ENCODE measurements around the gene NDUFAF3.
"Not testable (repeated sequence)": the region's sequence is repeated elsewhere in the genome, so short reads cannot be mapped to it uniquely, and the experiment has no call there.

Gene NDUFAF3

DNA sequence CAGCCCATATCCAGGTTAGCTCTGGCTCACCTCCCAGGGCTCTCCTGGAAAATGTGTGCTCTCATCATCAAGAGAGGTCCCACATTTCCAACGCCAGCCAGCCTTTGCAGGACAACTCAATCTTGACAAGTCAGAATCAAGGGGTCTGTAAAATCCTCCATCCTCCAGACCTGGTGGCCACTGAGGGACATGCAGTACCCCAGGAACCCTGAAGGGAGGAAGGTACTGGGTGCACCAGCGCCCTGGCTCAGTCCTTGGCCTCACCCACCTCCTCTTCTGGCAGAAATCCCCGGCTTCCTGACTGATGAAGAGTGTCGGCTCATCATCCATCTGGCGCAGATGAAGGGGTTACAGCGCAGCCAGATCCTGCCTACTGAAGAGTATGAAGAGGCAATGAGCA lies 20.8 kb upstream of the NDUFAF3 start:
- DNase-seq = no peak

DNA sequence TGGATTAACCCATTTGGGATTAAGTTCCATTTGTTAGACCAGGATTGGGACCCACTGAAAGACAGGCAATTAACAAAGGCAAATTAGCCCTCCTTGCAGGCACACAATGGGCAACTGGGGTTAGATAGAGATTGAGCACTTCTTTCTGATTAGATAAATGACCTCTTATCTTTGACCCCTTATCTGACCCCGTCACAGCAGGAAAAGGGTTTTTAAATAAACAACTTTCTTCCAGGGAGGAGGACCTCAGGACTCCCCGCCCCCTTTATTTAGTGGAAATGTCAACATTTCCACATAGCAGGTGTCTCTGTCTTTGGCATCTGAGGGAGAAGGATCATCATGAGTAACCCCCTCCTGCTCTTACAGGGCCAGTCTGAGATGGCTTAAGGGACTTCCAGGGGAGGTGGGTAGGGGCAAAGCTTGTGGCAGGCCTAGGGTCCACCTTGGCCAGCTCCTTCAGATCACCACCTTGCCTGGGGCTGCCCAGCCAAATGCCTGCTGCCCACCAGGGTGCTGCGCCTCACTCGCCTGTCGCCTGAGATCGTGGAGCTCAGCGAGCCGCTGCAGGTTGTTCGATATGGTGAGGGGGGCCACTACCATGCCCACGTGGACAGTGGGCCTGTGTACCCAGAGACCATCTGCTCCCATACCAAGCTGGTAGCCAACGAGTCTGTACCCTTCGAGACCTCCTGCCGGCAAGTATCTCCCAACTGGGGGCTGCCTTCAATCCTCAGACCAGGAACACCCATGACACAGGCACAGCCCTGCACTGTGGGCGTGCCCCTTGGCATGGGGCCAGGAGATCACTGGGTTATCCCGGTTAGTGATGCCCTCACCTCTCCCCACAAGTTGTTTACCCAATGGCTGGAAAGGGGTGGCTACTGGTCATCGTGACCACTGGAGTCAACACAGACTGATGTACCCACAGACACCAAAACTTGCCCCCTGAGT lies 17.3 kb upstream of the NDUFAF3 start:
- DNase-seq = no peak

DNA sequence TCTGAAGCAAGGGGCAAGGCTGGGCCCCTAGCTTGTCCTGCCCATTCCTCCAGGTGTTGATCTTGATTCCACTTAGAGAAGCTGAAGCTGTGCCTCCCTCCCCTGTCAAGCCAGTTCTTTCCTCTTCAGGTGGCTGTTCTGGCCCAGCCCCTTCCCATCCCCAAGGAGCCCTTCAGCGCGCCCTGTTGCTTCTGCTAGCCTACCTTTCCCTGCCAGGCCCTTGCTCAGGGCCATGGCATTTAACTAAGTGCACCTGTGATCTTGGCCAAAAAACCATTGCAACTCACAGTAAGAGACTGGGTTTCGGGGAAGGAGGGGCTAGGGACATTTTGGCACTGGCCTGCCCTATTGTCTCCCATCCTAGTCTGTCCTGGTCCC lies 16.6 kb upstream of the NDUFAF3 start:
- DNase-seq = no peak

DNA sequence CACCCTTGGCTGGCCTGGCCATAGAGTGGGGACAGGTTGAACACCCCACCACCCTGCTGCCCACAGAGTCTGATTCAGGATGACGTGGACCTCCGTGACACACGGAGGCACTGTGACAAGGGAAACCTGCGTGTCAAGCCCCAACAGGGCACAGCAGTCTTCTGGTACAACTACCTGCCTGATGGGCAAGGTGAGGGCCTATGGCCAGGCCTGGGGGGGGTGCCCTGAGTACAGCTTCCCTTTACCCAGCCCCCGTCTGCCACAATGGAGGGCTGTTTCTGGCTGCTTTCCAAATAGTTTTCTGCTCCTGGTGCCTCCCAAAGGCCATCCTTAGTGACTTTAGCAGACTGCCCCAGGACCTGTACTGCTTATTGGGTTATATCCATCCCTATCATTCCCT lies 15.9 kb upstream of the NDUFAF3 start:
- DNase-seq = no peak

DNA sequence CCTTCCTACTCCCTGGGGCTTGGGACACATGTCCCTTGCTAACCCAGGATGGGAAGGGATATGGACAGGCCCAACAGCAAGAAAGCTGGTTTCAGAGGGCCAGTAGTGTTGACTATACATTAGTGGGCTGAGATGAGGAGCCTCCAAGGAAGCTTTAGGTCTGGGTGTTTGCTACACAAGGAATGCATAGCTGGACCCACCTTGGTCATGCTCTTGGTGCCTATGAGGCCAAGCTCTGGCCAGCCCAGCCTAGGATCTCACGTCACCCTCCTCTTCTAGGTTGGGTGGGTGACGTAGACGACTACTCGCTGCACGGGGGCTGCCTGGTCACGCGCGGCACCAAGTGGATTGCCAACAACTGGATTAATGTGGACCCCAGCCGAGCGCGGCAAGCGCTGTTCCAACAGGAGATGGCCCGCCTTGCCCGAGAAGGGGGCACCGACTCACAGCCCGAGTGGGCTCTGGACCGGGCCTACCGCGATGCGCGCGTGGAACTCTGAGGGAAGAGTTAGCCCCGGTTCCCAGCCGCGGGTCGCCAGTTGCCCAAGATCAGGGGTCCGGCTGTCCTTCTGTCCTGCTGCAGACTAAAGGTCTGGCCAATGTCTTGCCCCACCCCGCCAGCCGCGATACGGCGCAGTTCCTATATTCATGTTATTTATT lies 15.4 kb upstream of the NDUFAF3 start:
- no peak for DNase-seq

DNA sequence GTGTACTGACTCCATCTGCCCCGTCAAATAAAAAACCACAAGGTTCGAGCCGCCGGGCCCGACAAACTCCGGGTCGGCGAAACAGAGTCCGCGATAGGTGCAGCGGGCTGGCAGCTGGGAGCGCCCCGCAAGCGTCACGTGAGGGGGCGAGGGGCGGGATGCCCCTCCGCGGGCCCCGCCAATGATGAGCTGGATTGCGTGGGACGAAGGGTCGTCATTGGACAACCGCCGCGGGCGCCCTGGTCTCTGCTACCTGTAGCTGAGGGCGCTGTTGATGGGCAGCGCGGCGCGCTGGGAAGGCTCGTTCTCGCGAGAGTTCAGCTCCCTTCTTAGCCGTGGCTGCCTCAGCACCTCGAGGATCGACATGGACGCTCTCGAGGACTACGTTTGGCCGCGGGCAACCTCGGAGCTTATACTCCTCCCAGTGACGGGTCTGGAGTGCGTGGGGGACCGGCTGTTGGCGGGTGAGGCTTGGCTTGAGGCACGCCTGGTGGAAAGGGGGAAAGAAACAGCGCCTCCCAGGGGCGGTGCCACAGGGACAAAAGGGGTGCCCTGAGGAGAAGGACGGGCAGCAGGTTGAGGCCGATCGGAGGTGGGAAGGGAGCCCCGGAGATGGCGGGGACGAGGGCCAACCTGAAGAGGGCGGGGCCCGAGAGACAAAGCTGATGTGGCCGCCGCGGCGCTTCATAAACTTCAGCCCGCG lies 14.7 kb upstream of the NDUFAF3 start, which contains the start of gene WDR6:
Gene WDR6, plus strand, starts transcription at position 324 of the 703 bp plus-strand sequence. Its CDS starts 41 bp downstream, at position 365.
- peak; percentile 92 for DNase-seq

DNA sequence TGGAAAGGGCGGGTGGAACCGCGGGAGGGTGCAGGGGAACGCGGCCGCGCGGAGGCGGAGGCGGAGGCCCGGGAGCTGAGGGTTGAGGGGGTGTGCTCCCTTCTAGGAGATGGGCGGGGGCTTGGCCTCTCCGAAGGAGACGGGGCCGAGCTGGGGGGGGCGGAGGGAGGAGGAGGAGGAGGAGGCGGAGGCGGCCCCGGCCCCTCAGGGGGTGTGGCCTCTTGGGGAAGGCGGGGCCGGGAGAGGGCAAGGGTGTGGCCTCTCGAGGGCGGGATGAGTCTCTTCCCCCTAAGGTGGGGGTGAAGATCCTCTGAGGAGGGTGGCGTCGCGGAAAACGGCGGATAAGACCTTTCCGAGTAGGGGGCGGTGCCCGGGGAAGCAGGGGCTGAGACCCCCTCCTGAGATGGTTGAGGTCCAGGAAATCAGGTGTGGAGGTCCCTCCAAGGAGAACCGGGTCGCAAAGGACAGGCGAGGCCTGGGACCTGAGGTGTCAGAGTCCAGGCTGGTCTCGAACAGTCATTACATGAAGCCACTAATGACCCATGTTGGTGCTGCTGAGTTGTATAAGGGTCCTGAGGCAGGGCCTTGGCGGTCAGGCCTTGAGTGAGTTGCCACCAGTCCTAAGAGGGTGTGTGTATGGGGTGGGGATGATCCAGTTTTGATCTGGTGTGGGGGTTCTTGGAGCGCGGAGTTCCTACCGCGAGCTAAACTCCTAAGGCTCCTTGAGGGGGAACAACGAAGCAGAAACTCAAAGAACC lies 14.0 kb upstream of the NDUFAF3 start:
- DNase-seq = peak; percentile 63

DNA sequence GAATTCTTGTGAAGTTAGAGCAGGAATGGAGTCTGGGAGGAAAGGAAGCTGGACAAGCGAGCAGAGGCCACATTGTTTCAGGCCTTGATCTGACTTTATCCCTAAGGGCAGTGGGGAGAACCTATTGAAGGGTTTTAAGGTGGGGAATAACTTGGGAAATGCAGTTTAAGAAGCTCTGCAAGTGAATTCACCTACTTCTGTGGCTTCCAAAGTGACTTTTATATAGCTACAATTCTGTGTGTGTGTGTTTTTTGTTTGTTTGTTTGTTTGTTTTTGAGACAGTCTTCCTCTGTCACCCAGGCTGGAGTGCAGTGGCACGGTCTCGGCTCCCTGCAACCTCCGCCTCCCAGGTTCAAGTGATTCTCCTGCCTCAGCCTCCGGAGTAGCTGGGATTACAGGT lies 13.3 kb upstream of the NDUFAF3 start:
- DNase-seq = not testable (repeated sequence)

DNA sequence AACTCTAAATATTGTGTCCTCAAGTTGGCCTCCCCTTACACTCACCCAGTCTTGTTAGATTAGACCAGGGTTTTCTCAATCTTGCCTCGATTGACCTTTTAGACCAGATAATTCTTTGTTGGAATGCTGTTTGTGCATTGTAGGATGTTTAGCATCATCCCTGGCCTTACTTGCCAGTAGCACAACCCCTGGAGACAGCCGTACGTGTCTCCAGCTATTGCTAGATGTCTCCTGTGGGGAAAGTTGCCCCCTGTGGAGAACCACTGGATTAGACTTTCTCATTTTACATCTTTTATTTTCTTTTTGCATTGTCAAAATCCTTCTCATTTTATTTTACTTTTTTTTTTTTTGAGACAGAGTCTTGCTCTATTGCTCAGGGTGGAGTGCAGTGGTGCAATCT lies 12.5 kb upstream of the NDUFAF3 start:
- DNase-seq = no peak

DNA sequence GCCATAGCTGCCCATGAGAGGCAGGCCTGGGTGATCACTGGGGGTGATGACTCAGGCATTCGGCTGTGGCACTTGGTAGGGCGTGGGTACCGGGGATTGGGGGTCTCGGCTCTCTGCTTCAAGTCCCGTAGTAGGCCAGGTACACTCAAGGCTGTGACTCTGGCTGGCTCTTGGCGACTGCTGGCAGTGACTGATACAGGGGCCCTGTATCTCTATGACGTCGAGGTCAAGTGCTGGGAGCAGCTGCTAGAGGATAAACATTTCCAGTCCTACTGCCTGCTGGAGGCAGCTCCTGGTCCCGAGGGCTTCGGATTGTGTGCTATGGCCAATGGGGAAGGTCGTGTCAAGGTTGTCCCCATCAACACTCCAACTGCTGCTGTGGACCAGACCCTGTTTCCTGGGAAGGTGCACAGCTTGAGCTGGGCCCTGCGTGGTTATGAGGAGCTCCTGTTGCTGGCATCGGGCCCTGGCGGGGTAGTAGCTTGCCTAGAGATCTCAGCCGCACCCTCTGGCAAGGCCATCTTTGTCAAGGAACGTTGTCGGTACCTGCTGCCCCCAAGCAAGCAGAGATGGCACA lies 9.4 kb upstream of the NDUFAF3 start:
- DNase-seq = no peak

DNA sequence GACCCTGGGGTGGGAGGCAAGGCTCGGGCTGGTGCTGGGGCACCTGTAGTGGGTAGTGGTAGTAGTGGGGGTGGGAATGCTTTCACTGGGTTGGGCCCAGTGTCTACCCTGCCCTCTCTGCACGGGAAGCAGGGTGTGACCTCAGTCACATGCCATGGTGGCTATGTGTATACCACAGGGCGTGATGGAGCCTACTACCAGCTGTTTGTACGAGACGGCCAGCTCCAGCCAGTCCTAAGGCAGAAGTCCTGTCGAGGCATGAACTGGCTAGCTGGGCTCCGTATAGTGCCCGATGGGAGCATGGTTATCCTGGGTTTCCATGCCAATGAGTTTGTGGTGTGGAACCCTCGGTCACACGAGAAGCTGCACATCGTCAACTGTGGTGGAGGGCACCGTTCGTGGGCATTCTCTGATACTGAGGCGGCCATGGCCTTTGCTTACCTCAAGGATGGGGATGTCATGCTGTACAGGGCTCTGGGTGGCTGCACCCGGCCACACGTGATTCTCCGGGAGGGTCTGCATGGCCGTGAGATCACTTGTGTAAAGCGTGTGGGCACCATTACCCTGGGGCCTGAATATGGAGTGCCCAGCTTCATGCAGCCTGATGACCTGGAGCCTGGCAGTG lies 8.7 kb upstream of the NDUFAF3 start:
- no peak for DNase-seq

DNA sequence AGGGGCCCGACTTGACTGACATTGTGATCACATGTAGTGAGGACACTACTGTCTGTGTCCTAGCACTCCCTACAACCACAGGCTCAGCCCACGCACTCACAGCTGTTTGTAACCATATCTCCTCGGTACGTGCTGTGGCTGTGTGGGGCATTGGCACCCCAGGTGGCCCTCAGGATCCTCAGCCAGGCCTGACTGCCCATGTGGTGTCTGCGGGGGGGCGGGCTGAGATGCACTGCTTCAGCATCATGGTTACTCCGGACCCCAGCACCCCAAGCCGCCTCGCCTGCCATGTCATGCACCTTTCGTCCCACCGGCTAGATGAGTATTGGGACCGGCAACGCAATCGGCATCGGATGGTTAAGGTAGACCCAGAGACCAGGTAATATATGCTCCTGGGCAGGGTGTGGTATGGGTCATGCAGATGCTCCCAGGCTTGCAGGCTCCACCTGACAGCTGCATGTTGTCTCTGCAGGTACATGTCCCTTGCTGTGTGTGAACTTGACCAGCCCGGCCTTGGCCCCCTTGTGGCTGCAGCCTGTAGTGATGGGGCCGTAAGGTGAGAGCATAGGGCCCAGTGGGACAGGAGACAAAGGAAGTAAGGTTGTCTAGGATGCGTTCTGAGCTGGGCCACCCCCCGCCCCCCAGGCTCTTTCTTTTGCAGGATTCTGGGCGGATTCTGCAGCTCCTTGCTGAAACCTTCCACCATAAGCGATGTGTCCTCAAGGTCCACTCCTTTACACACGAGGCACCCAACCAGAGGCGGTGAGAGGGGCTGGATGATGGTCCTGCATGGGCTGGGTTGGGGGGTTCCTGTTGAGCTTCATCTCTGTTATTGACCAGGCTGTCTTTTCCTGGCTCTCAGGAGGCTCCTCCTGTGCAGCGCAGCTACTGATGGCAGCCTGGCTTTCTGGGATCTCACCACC lies 7.9 kb upstream of the NDUFAF3 start:
- no peak for DNase-seq

DNA sequence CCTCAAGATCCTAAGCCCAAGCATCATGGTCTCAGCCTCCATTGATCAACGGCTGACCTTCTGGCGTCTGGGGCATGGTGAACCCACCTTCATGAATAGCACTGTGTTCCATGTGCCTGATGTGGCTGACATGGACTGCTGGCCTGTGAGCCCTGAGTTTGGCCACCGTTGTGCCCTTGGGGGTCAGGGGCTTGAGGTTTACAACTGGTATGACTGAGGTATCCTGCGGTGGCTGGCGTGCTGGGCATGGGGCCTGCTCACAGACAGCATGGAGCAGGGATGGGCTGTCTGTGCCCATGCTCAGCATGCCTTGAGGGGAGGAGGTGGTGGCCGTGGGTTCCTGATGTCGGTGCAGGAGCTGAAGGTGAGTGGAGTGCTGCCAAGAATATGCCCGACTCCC lies 6.8 kb upstream of the NDUFAF3 start:
- no peak for DNase-seq

DNA sequence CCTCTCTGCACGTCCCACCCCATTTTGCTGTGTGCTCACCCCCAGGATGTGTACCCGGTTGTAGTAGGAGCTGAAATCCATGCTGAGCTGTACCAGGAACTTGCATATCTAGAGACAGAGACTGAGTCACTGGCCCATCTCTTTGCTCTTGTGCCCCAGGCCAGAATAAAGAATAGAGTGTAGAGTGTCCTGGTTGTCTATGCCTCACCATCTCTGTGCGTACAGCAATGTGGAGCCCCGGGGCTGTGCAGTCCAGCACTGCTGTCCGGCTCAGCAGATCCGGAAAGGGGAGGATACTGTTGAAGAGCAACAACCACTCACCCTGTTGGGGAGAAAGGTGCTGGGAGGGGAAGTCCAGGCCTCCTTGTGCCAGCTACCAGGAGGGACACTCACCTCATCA lies 6.2 kb upstream of the NDUFAF3 start:
- DNase-seq = no peak

DNA sequence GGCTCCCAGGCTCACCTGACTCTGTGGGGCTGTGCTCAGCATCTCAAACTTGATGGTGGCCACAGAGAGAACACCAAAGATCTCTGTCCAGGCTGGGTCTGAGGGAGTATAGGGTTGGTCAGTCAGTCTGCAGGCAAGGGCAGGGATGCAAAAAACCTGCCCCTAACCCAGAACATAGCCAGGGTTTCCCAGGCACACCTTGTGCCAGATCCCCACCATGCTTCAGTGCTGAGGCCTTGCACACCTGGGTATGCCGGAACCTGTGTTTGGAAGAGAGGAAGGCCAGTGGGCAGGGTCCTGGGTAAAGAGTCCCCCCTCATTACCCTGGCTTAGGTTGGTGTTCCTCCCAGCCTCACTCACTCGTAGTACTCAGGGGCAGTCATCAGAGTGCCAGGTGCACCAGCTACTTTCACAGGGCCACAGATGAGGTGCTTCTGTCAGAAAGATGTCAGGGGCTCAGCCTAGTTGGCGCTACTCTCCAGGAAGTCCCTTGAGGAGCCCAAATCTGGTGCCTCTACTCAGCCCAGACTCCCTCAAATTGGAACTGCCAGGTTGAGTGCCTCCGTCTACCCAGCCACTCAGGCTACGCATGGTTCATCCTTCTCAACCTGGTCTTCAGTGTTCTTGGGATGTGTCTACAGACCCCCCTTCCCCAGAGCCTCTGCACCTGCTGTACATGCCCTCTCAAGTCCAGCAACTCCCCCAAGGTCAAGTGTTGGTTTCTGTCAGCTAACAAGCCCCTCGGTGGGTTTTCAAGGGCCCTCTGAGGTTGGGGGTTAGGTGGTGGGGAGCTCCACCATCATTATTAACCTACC lies 5.3 kb upstream of the NDUFAF3 start:
- no peak for DNase-seq

DNA sequence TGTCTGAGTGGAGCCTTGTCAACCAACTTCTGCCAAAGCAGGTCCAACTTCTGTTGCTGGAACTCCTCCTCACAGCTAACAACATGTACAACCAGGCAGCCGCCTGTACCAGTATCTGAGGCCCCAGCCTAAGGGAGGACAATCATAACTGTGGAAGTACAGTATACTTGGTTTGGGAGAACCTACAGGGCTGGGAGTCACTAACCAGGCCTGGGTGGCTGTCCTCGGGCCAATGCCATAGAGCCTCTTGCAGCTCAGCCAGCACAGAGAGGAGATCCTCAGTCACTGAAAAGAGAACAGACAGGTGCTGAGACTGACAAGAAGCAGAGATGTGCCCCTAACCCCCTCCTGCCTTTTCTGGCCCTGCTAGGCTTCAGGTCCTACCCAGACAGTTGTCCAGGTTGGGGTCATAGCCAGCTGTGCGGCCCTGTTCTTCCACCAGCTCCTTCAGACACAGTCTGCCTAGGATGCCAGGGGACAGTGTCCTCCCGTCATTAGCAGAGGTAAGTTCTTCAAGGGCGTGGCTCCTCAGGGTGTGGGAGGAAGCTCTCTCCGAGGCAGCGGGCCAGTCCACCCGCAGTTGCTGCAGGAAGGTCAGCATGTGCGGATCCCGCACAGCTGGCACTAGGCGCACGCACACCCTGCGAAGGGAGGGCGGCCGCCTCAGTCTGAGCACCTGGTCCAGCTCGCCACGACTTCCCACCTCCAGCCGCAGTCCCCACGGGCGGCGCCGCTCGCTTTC lies 4.5 kb upstream of the NDUFAF3 start:
- DNase-seq = no peak

DNA sequence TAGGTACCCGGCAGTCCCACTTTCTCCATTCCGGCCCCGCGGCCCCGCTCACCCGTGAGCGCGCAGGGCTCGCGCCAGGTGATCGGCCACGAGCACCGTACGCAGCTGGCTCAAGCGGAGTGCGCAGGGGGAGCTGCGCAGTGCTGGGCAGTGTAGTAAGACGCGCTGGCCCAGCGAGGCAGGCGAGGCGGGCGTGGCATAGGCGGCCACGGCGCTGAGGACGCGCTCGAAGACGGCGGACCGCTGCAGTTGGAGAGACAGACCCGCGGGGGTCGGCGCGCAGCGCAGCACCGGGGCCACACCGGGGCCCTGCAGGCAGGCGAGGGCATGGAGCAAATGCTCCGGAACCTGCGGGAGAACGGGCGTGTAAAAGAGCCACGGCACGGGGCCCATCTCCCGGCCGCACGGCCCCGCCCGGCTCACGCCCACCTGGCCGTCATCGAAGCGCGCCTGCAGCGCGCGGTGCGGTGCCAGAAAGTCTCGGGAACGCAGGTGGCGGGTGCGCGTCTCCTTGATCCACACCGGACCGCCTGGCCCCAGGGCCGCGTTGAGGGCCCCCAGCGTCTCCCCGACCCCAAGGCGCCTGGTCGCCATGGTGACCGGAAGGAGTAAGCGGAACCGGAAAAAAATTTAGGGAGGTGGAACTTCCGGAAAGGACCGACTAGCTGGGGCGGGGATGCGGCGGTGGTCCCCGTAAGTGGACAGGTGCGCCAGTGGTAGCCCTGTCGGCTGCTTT lies 3.8 kb upstream of the NDUFAF3 start, which contains the start of gene DALRD3:
Gene DALRD3, minus strand, starts transcription at position 610 of the 736 bp plus-strand sequence. Its CDS starts 16 bp downstream, at position 594.
- DNase-seq = peak; percentile 17

DNA sequence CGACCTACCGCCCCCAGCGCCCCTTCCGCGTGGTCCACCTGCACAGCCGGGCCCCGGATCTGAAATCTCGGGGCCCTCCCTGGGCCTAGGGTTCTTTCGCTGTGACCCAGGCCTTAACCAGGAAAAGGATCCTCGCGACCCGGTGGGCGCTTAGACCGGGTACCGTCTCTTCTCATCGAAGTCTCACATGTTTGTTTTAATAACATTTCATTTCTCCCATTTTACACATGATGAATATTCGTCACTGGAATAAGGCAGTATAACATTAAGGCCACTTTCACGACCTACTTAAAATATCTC lies 3.3 kb upstream of the NDUFAF3 start:
- no peak for DNase-seq

DNA sequence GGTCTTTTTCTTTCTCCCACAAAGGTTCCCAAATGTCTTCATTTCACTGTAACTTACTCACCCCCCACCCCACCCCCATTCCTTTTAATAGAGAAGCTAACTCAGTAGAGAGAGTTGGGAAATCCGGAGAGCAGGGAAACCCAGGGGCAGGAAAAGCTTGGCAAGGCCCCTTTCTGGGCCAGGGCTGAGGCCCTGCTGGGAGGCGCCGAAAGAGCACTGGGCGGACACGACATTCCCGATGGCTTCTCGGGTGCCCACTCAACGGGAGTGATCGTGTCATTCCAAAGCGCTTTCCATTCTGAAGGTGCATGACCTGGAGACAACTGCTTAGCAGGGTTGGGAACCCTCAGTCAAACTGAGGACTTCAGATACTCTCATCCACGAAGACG lies 2.0 kb upstream of the NDUFAF3 start:
- no peak for DNase-seq

All from NK-92 treated with Interleukin-12 subunit alpha and Interleukin-12 subunit beta, amount 100 ng/mL, for 24 hours (cell line).